ENCODE measurements around the gene MED26.

- TF ChIP-seq ZNF138 (CRISPR knock-in tag; IDR thresholded peaks at IDR 0.05; ENCODE audit: low read depth) (no peak), ZBTB26 (CRISPR knock-in tag; IDR thresholded peaks at IDR 0.05; ENCODE audit: borderline replicate concordance) (no peak), CCDC6 (CRISPR knock-in tag; IDR thresholded peaks at IDR 0.05) (no peak), REST (IDR thresholded peaks at IDR 0.05; ENCODE audit: borderline replicate concordance in 1 of 2, low read depth in 1 of 2, low read length in 2 of 2) (no peak), ZNF253 (CRISPR knock-in tag; IDR thresholded peaks at IDR 0.05; ENCODE audit: borderline replicate concordance) (no peak), ZNF263 (CRISPR knock-in tag; IDR thresholded peaks at IDR 0.05) (no peak), POLR2AphosphoS5 (IDR thresholded peaks at IDR 0.05; ENCODE audit: low read depth, low read length) (no peak), TAF1 (CRISPR knock-in tag; IDR thresholded peaks at IDR 0.05) (no peak), EZH2 (conservative IDR thresholded peaks at IDR 0.05; ENCODE audit: low read depth, low read length) (no peak), ZNF329 (CRISPR knock-in tag; IDR thresholded peaks at IDR 0.05; ENCODE audit: low read depth) (no peak)
- TF ChIP-seq, protein P1, sequence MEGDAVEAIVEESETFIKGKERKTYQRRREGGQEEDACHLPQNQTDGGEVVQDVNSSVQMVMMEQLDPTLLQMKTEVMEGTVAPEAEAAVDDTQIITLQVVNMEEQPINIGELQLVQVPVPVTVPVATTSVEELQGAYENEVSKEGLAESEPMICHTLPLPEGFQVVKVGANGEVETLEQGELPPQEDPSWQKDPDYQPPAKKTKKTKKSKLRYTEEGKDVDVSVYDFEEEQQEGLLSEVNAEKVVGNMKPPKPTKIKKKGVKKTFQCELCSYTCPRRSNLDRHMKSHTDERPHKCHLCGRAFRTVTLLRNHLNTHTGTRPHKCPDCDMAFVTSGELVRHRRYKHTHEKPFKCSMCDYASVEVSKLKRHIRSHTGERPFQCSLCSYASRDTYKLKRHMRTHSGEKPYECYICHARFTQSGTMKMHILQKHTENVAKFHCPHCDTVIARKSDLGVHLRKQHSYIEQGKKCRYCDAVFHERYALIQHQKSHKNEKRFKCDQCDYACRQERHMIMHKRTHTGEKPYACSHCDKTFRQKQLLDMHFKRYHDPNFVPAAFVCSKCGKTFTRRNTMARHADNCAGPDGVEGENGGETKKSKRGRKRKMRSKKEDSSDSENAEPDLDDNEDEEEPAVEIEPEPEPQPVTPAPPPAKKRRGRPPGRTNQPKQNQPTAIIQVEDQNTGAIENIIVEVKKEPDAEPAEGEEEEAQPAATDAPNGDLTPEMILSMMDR (CRISPR knock-in tag; IDR thresholded peaks at IDR 0.05): no peak
- TF ChIP-seq, protein P2, sequence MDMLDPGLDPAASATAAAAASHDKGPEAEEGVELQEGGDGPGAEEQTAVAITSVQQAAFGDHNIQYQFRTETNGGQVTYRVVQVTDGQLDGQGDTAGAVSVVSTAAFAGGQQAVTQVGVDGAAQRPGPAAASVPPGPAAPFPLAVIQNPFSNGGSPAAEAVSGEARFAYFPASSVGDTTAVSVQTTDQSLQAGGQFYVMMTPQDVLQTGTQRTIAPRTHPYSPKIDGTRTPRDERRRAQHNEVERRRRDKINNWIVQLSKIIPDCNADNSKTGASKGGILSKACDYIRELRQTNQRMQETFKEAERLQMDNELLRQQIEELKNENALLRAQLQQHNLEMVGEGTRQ (IDR thresholded peaks at IDR 0.05; ENCODE audit: low read depth, low read length): no peak
- TF ChIP-seq, protein P2 (CRISPR knock-in tag; IDR thresholded peaks at IDR 0.05; ENCODE audit: borderline replicate concordance): no peak
Measured at GRCh38 chr19:16619457-16619856, 8.5 kb downstream of the MED26 start.
